Measurements from ENCODE around the gene GARIN5A. TPM values are rescaled to one million over a fixed set of nuclear protein-coding genes. Genes with fewer than 3 reads are reported as not detected.

The GARIN5A gene
- total RNA-seq, 4 donors from 2014 or later: 0.32 to 0.52 TPM; not detected in 2

DNA sequence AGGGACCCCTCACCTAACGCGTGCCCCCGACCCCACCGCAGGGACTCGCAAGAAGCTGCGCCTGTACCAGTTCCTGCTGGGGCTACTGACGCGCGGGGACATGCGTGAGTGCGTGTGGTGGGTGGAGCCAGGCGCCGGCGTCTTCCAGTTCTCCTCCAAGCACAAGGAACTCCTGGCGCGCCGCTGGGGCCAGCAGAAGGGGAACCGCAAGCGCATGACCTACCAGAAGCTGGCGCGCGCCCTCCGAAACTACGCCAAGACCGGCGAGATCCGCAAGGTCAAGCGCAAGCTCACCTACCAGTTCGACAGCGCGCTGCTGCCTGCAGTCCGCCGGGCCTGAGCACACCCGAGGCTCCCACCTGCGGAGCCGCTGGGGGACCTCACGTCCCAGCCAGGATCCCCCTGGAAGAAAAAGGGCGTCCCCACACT is 48.6 kb downstream of the GARIN5A start:
- 40% methylated on average over 1 of the region's 38 CpGs for WGBS
- H3K27me3 ChIP-seq: peaks cover 0 to 59% (median 16%) of the 10 kb centered on the region in 4 donors
- intact Hi-C loops (cut with DNase I): no loop called here
- peaks cover 18 to 34% (median 31%) of the 10 kb centered on the region in 4 donors for H3K4me1 ChIP-seq
- H3K4me3 ChIP-seq: peak overlapping the region; percentile 31 to 49 (median 36)
- no peaks in the 10 kb centered on the region for H3K9me3 ChIP-seq
- peak; percentile 93 for DNase-seq (ENCODE audit: extremely low spot score)
- TF ChIP-seq POLR2AphosphoS5 (IDR thresholded peaks at IDR 0.05): peak; percentile 63 to 80
- TF ChIP-seq, protein P1, sequence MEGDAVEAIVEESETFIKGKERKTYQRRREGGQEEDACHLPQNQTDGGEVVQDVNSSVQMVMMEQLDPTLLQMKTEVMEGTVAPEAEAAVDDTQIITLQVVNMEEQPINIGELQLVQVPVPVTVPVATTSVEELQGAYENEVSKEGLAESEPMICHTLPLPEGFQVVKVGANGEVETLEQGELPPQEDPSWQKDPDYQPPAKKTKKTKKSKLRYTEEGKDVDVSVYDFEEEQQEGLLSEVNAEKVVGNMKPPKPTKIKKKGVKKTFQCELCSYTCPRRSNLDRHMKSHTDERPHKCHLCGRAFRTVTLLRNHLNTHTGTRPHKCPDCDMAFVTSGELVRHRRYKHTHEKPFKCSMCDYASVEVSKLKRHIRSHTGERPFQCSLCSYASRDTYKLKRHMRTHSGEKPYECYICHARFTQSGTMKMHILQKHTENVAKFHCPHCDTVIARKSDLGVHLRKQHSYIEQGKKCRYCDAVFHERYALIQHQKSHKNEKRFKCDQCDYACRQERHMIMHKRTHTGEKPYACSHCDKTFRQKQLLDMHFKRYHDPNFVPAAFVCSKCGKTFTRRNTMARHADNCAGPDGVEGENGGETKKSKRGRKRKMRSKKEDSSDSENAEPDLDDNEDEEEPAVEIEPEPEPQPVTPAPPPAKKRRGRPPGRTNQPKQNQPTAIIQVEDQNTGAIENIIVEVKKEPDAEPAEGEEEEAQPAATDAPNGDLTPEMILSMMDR (IDR thresholded peaks at IDR 0.05): no peak
- peak overlapping the region; percentile 40 to 50 (median 46) for H3K27ac ChIP-seq (replicated peaks in 1 of 4)
- no peaks in the 10 kb centered on the region for H3K36me3 ChIP-seq

- 77% methylated on average over 26 of the region's 26 CpGs for WGBS
- Histone ChIP-seq H3K27ac (replicated peaks in 1 of 4) (peak overlapping the region in 3 of 4 donors; percentile 40 to 50 (median 43)), H3K27me3 (peaks cover 0 to 59% (median 12%) of the 10 kb centered on the region in 4 donors)
These were observed 49.2 kb downstream of the GARIN5A start for GRCh38 chr19:50427318-50427925.

GRCh38 chr19:50425581-50425980 is 51.1 kb downstream of the GARIN5A start:
- Histone ChIP-seq H3K27ac (replicated peaks in 1 of 4) (no peak overlapping the region), H3K4me3 (no peak overlapping the region), H3K27me3 (peaks cover 0 to 63% (median 10%) of the 10 kb centered on the region in 4 donors), H3K9me3 (no peaks in the 10 kb centered on the region), H3K36me3 (no peaks in the 10 kb centered on the region), H3K4me1 (peaks cover 6 to 11% (median 10%) of the 10 kb centered on the region in 4 donors)
- TF ChIP-seq POLR2AphosphoS5 (IDR thresholded peaks at IDR 0.05) (no peak), EP300 (IDR thresholded peaks at IDR 0.05) (no peak), POLR2A (IDR thresholded peaks at IDR 0.05; ENCODE audit: low read depth) (no peak)
- TF ChIP-seq, protein P1 (IDR thresholded peaks at IDR 0.05): no peak
- no peak for DNase-seq (ENCODE audit: extremely low spot score)
- intact Hi-C loops (cut with DNase I): no loop called here
- WGBS: 86% methylated on average over 7 of the region's 7 CpGs

More at GRCh38 chr19:50427318-50427925, 49.2 kb downstream of the GARIN5A start:
- no peak for DNase-seq (ENCODE audit: extremely low spot score)
- intact Hi-C loops (cut with DNase I): no loop called here
- H3K36me3 ChIP-seq: no peaks in the 10 kb centered on the region
- peak overlapping the region; percentile 31 to 49 (median 36) for H3K4me3 ChIP-seq
- H3K9me3 ChIP-seq: no peaks in the 10 kb centered on the region
- TF ChIP-seq POLR2AphosphoS5 (IDR thresholded peaks at IDR 0.05) (no peak), EP300 (IDR thresholded peaks at IDR 0.05) (no peak), POLR2A (IDR thresholded peaks at IDR 0.05; ENCODE audit: low read depth) (no peak)
- TF ChIP-seq, protein P1 (IDR thresholded peaks at IDR 0.05): no peak
- peaks cover 16 to 29% (median 27%) of the 10 kb centered on the region in 4 donors for H3K4me1 ChIP-seq

GRCh38 chr19:50423279-50424113 is 53.2 kb downstream of the GARIN5A start:
- Histone ChIP-seq H3K4me1 (peaks cover 10 to 18% (median 16%) of the 10 kb centered on the region in 4 donors), H3K9me3 (no peaks in the 10 kb centered on the region), H3K36me3 (no peaks in the 10 kb centered on the region), H3K27ac (replicated peaks in 1 of 4) (no peak overlapping the region), H3K27me3 (peaks cover 0 to 68% (median 26%) of the 10 kb centered on the region in 4 donors), H3K4me3 (no peak overlapping the region)
- DNase-seq (ENCODE audit: extremely low spot score): no peak
- intact Hi-C loops (cut with DNase I): no loop called here
- 85% methylated on average over 20 of the region's 22 CpGs for WGBS
- TF ChIP-seq, protein P1 (IDR thresholded peaks at IDR 0.05): no peak
- TF ChIP-seq POLR2A (IDR thresholded peaks at IDR 0.05; ENCODE audit: low read depth) (no peak), POLR2AphosphoS5 (IDR thresholded peaks at IDR 0.05) (no peak), EP300 (IDR thresholded peaks at IDR 0.05) (no peak)

Data from esophagus muscularis mucosa (tissue), 4 donors.